SKM-1 (cell line): ENCODE measurements around the gene CRISP1.
"Not testable (repeated sequence)": the region's sequence is repeated elsewhere in the genome, so short reads cannot be mapped to it uniquely, and the experiment has no call there.

Source experiments
- DNase-seq: peaks from one replicate; lab custom pipeline; 2025; ENCODE audit not compliant: unreplicated experiment; lab: John Stamatoyannopoulos, UW

CRISP1 gene, protein sequence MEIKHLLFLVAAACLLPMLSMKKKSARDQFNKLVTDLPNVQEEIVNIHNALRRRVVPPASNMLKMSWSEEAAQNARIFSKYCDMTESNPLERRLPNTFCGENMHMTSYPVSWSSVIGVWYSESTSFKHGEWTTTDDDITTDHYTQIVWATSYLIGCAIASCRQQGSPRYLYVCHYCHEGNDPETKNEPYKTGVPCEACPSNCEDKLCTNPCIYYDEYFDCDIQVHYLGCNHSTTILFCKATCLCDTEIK

DNA sequence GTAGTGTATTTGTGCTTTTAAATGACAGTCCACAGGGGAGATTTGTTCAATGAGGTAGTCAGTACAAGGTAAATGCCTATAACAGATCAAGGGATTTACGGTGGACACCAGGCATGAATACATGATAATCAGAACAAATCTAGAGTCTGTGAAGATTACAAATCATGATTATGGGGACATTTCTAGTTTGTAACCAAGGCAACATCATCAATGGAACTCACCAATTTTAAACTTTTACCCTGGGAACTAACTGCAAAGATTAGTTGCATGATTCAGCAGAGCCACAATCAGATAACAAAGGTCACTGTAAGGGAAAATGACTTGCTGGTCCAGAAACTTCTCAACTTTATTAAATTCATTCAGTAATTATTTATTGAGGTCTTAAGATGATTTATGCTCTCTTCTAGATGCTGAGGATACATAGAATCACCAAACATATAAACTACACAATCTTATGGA lies at the start of gene CRISP1:
CRISP1 (minus strand) TSS at position 51 of the 459 bp plus-strand sequence. CDS start 9,135 bp downstream, outside the sequence.
- no peak for DNase-seq

DNA sequence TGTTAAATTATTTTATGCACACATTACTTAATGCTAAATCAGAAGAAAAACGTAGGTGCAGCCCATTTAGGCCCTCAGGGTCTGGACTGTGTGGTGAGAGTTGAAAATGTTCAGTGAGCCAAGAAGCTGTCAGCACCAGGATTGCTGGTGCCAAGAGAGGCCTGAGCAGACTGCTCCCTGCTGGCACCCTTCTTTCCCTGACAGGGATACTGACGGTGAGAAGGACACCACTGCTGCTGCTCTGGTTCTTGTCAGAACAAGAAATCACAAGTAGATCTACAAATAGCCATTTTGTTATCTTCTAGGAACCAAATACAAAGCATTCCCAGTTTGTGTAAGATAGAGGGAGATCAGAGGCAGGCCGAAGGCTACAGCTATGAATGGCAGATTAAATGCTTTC lies 48.7 kb upstream of the CRISP1 start:
- no peak for DNase-seq

DNA sequence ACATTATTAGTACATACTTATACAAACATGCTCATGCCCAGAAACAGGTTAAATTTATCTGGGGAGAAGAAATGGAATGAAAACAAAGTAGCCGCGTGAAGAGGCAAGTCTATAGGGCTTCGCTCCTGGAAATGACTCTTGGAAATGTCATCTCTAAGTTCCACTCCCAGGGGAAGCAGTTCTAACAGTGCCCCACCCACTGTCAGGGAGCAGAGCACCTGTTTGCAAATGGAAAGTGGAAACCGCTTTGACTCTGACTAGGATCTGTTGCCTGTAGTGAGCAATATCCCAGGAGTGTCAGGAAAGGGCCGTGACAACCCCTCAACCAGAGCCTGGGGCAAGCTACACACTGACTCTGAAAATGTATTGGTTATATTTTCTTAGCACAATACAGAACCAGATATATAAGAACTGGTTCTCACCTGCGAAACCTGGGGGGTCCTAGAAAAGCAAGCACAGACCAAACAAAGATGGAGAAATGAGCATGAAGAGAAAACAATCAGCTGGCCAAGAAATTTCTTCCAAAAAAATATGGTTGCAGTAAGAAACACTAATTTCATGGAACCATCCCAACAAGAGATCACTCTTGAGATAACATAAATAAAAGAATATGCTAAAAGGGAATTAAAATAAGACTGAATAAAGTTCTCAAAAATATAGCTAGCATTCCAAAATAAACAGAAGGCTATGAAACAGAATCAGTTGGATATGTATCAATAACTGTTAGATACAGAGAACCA lies 47.5 kb upstream of the CRISP1 start:
- no peak for DNase-seq

DNA sequence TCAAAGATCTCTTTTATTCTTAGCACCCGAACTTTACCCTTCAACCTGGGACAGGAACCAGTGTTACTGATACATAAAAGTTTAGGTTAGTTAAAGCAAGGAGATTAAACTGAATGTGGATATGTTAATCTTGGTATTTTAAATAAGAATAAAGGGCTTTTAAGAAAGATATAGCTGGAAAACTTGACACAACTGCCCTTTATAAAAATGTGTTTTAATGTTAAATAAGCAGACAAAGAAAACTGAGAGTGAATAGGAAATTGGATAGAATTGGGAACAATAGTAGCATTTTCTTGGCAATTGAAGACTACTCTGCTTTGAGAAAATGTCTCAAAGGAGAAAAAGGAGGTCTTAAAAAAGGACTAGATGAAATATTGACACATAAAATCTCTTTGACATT lies 45.9 kb upstream of the CRISP1 start:
- DNase-seq, result no peak

DNA sequence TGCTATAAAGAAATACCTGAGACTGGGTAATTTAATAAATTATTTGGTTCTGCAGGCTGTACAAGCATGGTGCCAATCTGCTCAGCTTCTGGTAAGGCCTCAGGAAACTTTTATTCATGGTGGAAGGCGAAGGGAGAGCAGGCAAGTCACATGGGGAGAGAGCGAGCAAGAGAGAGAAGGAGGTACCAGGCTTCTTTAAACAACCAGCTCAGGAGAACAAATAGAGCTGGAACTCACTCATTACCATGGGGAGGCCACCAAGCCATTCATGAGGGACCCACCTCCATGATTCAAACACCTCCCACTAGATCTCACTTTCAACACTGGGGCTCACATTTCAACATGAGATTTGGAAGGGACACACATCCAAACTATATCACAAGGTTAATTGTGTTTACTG lies 44.9 kb upstream of the CRISP1 start:
- DNase-seq, result no peak

DNA sequence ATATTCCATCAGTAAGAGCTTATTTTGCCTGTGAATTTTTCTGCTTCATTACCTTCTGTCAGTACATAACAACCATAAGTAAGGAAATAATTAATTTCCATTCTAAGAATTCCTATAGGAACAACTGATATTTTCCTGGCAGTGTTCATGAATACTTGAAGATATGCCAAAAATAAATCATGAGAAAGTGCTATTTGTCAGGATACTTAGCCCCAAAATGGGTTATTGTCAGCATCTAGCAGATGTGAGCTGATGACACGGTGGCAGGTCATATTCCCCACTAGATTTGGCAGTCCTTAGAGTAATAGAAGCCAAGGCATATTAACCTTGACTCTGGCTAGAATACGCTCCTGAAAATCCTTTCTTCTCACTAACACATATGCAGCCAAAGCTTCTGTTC lies 43.2 kb upstream of the CRISP1 start:
- no peak for DNase-seq

DNA sequence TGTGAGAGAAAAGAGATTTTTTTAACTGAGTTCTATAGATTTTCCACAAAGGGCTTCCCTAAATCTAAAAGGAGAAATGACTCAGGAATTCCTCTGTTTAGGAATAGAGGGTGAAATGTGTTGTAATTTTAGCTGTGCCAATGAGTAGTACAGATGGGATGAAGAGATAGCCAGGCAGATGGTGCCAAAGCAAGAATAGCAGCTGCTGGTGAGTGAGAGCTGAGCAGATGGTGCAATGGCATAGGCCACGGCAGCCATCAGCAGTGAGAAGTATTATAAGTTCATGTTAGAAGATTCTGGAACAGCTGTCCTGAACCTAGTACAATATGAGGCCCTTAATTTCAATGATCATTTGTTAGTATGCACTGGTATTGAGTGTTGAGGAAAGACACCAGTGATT lies 40.2 kb upstream of the CRISP1 start:
- DNase-seq, result no peak

DNA sequence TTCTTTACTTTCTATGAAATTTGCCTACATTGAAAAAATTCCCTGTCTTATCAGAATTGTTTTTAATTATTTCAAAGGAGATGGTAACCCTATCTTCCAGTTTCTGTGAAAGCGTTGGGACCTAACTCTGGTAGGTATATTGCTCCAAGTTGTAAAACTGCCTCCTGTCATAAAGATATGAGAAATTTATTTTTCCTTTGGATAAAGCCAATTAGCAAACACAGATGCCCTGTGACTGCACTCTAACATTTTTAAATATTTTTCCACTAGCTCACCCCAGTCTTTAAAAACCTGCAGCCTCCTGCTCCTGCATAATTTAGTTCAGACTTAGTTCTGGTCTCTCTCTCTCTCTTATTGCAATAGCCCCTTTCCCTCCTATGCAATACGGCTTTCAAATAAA lies 39.0 kb upstream of the CRISP1 start:
- DNase-seq, result no peak

DNA sequence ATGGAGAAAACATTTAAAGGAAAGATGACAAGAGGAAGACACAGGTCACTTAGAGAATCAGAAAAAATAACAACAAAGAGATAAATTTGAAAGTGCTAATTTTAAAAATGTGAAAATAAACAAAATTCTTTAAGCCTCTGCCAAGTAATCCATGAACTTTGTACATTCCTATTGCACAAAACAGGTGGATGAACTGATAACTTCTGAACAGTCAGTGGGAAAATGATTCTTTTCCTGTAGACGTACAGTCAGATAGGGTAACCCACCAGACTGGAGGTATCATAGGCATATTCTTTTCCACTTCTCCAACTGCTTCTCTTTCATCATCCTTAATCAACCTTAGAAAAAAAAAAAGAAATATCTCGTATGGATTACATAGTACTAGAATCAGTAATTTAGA lies 36.5 kb upstream of the CRISP1 start:
- no peak for DNase-seq

DNA sequence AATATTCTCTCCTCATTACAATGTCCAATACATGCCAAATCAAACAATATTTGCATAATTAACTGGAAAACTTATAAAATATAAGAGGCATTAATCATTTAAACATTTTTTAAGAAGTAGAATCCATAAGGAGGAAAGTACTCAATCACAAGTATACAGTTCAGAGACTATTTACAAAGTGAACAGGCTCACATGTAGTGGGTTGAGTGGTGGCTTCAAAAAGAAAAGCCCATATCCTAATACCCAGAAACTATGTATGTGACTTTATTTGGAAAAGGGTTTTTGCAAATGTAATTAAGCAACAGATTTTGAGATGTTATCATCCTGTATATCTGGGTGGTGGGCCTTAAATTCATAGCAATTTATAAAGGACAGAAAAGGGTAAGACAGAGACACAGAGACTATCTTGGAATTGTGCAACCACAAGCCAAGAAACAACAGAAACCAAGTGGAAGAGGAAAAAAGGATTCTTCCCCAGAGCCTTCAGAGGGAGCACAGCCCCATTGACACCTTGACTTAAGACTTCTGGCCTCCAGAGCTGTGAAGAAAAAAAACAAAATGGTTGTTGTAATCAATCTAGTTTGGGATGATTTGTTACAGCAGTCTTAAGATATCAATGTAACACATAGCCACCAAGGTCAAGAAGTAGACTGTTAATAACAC lies 32.7 kb upstream of the CRISP1 start:
- no peak for DNase-seq

DNA sequence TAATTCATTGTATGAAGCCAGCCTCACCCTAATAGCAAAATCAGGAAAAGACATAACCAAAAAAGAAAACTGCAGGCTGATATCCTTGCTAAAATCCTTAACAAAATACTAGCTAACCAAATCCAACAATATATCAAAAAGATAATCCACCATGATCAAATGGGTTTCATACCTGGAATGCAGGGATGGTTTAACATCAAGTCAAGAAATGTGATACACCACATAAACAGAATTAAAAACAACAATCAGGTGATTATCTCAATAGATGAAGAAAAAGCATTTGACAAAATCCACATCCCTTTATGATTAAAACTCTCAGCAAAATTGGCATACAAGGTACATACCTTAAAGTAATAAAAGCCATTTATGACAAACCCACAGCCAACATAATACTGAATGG lies 29.2 kb upstream of the CRISP1 start:
- not testable (repeated sequence) for DNase-seq

DNA sequence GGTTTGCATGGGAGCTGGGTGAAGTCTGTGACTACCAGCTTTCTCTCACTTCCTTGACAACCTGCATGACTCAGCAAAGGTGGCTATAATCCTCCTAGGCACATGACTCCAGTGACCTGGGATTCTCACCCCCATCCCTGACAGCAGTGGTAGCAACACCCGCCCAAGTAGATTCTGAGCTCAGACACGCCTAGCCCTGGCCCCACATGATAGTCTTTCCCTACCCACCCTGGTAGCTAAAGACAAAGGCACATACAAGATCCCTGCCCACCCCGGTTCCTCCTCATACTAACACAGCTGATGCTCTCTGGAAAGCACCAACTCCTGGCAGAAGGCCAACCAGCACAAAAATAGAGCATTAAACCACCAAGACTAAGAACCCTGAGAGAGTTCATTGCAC lies 25.9 kb upstream of the CRISP1 start:
- no peak for DNase-seq

DNA sequence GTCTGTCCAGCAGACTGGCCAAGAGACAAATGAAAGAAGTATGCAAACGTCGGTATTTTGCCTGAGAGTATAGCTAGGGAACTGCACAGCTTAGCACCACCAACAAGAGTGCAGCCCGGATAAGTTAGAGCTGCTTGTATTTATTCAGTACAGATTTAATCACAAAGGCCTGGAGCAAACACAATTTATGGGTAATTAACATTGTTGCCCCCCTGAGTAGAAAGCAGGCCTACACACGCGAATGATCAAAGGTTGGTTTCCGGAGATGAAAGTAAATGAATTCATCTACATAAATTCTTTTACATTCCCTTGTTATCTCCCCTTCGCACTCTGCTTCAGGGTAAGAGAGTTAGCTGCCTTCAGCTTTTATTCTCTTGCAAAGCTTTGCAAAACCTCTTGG lies 24.7 kb upstream of the CRISP1 start:
- no peak for DNase-seq

DNA sequence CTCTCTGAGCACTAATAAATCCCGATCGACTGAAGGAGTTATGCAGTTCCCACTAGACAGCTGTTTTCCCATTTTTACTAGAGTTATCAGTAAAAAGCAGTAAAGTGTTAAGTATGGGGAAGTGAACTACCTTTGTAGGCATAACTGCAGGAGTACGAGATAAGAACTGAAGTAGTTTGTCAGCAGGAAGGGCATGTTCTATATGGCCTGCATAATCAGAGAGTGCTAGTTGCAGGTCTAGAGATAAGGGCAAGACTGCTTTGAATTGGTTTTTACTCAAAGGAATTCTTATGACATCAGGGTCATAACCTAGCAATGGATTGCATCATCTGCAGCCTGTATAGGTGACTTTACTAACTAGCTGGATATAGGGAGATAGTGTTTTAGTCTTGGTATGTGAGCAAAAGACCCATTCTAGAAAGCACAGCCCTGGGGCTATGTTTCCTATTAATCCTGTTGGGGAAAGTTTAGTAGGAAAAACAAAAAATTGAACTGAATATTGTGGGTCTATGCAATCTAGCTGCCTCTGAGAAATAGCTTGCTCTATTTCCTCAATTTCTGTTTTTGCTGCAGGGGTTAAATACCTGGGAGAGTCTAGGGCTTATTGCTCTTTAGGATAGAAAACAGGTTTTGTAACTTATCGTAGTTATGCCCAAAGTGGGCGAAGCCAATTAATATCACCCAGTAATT lies 22.6 kb upstream of the CRISP1 start:
- no peak for DNase-seq

DNA sequence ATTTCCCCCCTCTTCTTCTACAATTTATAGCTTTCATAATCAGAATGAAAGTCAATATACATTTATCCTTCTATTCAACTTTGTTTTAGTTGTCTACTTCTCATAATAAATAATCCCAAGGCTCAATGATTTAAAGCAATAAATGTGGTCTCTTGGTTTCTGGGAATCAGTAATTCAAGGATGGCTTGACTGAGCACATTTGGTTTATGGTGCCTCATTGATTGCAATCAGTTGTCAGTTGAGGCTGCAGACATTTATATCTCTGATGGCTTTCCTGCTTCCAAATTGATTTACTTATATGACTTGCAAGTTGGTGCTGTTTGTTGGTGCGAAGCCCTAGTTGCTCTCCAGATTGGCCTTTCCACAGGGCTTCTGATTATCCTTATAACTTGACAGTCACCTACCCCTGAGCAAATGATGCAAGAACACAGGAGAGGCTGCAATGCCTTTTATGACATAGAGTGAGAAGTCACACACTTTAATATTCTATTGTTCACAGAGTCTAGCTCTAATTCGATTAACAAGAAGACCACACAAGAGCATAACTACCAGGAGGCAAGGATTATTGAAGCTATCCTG lies 2.7 kb upstream of the CRISP1 start:
- DNase-seq, result no peak

DNA sequence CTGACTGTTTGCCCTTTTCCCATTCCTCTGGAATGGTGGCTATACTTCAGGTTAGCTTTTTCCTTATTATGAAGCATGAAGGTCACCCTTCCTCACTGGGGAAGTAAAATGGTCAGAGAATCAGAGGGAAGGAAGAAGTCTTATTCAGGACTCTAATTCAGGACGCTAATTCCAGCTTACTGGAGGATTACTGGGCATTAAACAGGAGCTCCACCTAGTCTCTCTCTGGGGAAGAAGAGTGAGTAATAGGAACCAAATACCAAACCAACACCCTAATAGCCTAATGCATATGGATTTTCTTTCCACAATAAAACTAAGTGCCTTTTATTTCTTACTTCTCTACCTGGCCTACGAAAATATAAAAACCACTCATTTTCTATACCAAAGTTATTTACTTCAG lies 10.1 kb downstream of the CRISP1 start:
- DNase-seq, result no peak

DNA sequence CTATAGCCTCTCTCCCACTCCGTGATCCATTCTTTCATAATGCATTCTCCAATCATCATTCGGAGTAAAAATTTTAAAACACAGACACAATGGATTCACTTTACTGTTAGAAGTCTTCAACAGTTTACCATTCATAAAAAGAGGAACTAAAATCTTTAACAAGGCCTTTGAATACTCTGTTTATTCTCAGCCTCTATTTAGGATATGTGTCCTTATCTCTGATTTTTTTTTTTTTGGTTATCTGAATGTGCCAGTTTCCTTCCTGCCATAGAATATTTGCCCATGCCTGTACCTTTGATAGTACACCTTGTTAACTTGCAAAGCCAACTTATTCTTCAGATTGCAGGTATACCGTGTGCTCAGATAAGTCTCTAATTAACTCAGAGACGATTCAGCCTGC lies 11.1 kb downstream of the CRISP1 start:
- DNase-seq, result no peak

DNA sequence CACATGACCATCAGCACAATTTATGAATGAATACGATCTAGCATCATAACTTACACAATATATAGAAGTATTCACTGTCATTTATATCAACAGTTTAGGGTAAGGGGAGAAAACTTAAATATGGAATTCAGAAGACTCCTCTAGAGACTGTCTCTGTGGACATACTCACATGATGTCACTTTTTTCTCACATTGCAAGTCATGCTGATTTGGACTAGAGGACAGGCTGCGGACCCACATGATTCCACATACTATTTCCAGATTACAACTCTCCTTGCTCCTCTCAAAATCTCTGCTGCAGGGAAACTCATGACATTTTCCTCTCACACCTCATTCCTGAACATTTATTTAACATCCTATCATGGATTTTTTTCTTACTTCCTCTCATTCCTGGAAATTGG lies 13.4 kb downstream of the CRISP1 start:
- no peak for DNase-seq

DNA sequence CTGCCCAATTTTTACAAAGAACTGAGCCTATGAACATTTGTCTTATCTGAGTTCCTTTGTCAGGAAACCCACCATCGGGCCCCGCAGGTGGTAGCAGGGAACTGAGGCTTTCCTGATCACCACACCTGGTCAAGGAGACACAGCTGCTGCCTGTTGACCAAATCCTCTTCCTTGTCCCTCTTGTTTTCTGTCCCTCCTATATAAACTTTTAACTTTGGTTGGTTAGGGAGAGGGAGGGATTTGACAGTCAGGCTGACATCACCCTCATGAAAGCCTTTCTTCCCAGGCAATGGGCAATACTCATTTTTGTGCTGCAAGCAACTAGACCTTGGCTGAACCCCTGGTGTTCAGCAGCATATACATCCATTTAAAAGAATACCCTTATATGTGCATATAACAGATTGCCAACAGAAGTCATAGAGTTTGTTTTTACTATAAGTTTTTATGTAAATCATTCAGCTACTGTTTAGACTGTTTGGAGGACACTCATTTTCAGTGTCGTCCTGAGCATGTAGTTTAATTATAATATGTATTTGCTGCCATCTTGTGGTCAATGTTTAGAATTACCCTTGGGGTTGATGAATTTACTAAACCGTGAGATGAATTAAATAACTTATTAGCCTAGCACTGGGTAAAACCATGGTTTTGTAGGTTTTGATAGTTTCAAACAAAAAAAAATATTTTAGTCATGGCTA lies 17.0 kb downstream of the CRISP1 start:
- DNase-seq, result peak; percentile 27

DNA sequence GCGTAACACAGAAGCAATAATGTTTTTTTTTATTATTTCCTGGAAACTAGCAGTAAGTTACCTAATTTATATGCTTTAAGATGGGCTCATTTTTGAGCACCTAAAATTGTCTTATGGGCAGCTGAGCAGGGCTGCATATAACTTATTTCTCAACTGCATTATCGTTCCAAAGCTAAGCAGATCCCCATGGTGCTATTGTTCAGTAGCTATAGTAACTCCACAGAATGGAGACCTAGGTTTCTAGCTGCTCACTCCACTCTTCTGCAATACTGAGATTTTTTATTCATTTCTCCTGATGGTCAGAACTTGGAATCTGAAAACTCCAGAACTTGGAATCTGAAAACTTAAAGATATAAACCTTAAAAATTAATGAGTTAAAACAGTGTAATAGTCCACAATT lies 18.7 kb downstream of the CRISP1 start:
- no peak for DNase-seq

DNA sequence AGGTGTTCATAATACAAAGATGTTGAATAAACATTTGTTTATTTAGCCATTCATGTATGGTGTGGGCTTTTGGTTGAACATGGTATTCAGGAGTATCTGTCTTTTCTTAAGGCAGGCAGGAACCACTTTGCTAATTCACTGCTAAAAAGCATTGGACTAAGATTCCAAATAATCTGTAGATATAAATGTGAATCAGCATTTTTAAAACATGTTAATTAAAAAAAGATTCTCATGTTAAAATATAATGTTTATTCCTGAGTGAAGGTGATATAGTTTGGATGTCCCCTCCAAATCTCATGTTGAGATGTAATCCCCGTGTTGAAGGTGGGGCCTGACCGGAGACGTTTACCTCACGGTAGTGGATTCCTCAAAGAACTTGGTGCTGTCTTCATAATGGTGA lies 19.3 kb downstream of the CRISP1 start:
- DNase-seq, result no peak
